Inferior parietal cortex (tissue), 1 donor: ENCODE results near the gene TEK.
"Not testable (repeated sequence)": the region's sequence is repeated elsewhere in the genome, so short reads cannot be mapped to it uniquely, and the experiment has no call there.

Experiments used
- DNase-seq: peaks from one replicate; pipeline ENCODE4 v3.0.0-alpha.2; 2016; ENCODE audit errors: extremely low spot score

The TEK gene

DNA sequence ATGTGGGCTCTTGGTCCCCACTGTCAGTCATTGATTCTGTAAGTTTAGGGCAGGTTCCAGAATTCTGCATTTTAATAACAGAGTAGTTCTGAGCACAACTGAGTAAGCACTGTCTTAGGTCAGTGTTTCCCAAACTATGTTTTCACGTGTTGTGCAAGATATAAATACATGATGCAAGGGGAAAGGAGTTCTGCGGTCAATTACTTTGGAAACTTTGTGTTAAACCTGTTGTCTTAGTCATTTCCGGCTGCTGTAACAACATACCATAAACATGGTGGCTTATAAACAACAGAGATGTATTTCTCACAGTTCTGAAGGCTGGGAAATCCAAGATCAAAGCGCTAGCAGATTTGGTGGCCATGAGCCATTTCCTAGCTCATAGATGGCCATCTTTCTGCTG is 118.2 kb downstream of the TEK start:
- DNase-seq, result no peak

DNA sequence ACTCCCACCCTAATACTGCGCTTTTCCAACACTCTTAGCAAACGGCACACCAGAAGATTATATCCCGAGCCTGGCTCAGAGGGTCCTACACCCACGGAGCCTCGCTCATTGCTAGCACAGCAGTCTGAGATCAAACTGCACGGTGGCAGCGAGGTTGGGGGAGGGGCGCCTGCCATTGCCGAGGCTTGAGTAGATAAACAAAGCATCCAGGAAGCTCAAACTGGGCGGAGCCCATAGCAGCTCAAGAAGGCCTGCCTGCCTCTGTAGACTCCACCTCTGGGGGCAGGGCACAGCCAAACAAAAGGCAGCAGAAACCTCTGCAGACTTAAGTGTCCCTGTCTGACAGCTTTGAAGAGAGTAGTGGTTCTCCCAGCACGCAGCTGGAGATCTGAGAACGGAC is 130.6 kb downstream of the TEK start:
- not testable (repeated sequence) for DNase-seq

DNA sequence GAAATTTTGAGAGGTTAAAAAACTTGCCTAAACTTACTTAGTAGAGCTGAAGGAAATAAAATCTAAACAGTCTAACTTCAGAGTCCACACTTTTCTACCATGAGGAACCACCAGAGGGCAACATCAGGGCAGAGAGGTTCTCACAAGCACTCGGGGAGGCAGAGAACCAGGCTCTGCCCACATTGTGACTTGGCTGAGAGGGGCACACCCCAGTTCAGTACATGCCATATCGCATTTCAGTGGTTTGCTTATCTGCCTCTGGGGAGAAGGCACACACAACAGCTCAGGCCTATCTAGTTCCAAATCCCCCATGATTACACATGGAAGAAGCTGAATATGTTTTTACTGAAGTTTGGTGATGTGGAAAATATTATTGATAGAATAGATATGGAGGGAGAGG is 138.7 kb downstream of the TEK start:
- peak; percentile 11 for DNase-seq

DNA sequence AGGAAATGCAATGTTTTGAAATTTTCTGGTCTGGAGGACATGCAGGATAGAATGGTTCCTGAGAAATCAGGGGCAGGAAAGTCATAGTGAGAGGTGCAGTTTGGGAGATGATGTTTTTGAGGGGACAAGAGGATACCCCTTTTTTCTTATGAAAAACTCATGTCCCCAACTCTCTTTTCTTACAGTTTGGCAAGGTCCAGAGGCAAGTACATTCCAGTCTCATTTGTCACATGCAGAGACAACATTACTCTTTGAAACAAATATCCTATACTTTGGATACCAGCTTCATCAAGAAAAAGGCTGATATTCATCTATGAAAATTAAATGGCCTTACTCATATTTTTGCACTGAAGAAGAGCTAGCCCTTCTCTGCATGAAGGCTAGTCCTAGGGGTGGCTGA is 139.7 kb downstream of the TEK start:
- DNase-seq, result no peak

DNA sequence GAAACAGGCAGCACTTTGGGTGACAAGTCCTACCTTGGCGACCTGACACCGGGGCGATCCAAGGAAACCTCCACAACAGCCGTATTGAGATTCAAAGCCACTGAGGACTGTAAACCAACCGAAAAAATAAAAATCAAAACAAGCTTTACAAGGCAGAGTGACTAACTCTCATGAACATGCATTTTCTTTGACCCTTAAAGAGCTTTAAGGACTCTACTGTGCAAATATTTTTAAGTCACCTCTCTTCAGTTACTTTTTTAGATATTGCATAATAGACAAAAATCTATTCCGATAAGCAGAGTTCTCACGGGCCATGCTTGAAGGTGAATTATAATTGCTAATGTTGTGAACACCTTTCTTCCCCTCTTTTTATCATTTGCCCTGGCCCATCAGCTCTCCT is 149.6 kb downstream of the TEK start:
- DNase-seq, result no peak

DNA sequence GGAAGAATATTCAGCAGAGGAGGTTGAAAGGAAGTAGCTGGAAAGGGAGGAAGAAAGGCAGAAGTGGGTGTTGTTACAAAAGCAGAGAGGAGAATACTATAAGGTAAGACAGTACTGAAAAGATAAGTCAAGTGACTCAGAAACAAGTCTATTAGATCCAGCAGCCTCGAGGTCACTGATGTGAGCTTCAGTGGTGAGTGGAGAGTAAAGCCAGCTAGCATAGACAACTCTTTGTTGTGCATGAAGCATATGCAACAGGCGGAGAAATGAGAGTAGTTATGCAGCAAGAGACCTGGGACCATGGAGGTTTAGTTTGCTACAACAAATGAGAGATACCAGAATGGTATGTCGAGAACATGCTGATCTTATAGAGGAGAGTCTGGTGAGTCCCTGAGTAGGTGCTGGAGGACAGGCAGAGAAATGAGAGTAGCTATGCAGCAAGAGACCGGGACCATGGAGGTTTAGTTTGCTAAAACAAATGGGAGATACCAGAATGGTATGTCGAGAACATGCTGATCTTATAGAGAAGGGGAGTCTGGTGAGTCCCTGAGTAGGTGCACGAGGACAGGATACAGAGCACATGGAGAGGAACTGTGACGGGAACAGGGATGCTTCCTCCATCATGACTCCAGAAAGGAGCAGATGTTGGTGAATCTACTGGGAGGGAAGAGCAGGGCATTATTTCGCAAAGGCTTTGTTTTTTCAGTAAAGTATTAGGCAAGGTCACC is 151.9 kb downstream of the TEK start:
- no peak for DNase-seq

DNA sequence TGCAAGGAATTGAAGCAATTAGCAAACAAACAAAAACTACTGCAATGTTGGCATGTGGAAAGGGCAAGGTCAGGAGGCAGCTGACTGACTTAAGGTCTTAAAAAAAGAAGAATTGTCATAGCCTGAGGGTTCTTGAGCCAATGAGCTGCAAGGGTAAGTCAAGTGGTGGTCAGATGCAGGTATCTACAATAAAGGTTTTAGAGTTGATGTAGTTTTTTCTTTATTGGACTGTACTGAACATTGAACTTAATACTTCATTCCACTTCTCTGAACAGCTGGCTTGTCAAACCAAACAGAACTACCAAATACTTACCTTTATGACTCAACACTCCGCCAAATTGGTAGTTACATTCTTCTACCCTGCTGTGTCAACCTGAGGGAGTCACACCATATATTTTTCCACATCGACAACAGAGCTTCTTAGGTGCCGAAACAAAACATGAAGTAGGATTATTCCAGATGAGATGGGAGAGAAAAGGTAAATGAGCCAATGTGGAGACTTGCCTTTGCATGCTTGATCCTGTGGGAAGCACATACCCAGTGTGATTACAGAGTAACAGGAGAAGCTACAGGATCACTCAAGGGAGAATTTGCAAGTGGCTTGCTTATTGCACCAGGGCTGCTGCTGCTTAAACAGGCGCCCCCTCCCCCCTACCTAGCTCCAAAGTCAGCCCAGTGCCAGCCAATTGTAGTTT is 152.6 kb downstream of the TEK start:
- no peak for DNase-seq

DNA sequence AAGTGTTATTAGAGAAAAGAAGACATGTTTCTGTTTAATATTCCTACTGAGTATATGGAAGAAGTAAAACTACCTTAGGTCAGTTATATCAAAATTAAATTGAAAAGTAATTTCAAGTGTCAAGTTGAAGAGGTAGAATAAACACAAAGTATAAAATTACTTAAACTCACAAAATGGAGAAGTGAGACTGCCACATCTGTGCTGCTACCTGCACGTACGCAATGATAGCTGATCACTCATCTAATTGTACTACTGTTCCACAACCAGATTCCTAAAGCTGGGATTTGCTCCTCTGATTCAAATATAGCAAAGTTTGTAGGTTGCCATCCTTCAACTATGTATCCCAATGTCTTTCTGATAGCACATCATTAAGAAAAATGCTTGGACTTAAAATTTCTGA is 163.1 kb downstream of the TEK start:
- no peak for DNase-seq

DNA sequence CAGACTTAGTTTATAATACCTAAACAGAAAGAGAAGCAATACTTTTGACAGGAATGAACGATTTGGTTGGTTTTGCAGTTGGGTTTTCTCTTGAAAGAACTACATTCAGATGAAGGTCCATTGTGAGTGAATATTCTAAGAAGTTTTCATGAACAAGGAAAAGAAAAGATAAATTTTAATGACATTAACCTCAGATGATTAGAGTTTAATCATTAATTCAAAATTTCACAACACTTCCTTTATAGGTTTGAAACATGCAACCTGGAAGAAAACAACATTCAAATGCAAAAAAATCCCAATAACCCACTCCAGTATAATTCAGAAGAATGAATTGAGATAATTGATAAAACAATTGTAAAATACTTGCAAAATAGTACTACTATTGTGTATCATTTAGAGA is 164.2 kb downstream of the TEK start:
- DNase-seq, result no peak

DNA sequence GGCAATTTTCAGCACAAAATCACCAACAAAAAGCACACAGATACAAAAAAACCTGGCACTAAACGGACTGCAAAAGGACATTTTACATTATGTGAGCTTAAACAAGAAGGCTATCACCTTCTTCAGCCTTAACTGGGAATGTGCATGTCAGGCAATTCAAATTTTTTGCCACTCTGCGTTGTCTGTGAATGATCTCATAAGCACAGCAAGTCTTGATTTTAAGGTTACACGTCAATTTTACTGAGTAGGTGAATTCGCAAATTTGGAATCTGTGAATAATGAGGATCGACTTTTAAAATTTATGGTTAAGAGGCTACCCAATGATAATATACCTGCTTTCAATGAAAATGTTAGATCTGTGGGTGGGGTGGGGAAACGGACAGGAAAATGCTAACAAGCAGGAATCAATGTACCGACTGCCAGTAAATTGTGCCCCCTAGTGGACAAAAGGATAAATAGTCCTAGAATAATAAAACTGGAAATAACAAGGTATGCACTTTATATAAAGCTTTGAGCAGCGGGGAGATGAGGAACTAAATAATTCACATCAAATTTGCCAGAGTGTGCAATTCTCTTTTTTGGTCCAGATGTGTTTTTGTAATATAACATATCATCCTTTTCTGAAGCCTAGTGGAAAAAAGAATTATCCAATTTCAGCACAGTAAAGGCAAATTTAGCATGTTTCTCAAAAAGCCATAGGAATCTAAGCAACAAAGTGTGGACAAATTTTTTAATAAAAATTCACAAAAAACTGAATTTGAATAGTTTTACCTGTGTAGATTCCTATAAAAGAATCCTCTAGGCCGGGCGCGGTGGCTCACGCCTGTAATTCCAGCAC is 167.4 kb downstream of the TEK start:
- peak; percentile 87 for DNase-seq

DNA sequence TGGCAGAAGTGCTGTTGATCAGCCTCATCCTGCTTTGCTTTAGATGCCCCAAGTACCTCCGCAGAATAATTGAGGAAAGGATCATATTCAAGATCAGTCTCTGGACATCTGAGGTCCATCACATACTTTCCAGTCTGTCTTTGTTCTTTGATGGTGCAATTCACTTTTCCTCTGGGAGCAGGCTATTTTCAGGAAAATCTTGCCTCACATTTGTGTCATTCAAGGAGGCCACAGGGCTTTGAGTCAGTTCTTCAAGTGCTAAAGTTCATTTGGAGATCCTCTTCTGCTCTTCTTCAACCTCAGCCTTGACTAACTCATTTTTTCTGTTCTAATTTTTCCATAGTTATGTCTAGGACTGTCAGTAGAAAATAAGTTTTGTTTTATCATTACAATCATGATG is 169.3 kb downstream of the TEK start:
- DNase-seq, result no peak

DNA sequence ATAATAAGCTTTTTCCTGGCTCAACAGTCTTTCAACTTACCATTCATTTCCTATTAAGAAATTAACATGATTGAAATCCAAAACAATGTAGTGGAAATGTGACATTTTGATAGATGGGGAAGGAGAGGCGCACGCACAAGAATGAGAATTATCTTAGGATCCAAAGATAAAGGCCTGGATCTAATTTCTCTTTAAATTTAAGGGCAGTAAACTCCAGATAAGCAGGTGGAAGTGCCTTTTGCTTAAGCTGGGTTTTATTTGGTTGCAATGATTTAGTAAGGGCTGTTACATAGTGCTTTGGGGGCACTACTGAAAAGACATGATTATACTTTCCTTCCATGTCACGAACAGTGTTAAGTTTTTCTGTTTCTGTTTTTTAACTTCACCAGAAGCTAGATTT is 170.6 kb downstream of the TEK start:
- DNase-seq, result no peak
